ENCODE measurements around the gene DRD4.

- TF ChIP-seq CTCF (IDR thresholded peaks at IDR 0.05) (no peak), POLR2A (IDR thresholded peaks at IDR 0.05; ENCODE audit: low read length) (no peak), MAFK (IDR thresholded peaks at IDR 0.05; ENCODE audit: partially characterized antibody) (no peak), HES2 (IDR thresholded peaks at IDR 0.05) (no peak), RFX5 (IDR thresholded peaks at IDR 0.05) (no peak), REST (IDR thresholded peaks at IDR 0.05) (no peak), PHF8 (IDR thresholded peaks at IDR 0.05; ENCODE audit: borderline replicate concordance, low read depth) (no peak), BHLHE40 (IDR thresholded peaks at IDR 0.05; ENCODE audit: low read depth, low read length) (no peak), MAX (IDR thresholded peaks at IDR 0.05) (no peak), KDM1A (IDR thresholded peaks at IDR 0.05; ENCODE audit: low read depth) (no peak), RNF2 (IDR thresholded peaks at IDR 0.05; ENCODE audit: borderline replicate concordance, low read depth) (no peak), RAD21 (conservative IDR thresholded peaks at IDR 0.05 in 1 of 2, IDR thresholded peaks at IDR 0.05 in 1 of 2) (no peak), NPAS2 (CRISPR knock-in tag; IDR thresholded peaks at IDR 0.05; ENCODE audit: borderline replicate concordance) (no peak)
These were observed 36.8 kb downstream of the DRD4 start for GRCh38 chr11:673866-674265.

Data from A549 (cell line).